GOT3 (cell line): ENCODE results near the gene C2CD4C.
"Not testable (repeated sequence)": the region's sequence is repeated elsewhere in the genome, so short reads cannot be mapped to it uniquely, and the experiment has no call there.

Experiments used
- DNase-seq: peaks from one replicate; lab custom pipeline; 2025; ENCODE audit warnings: mixed read lengths; lab: John Stamatoyannopoulos, UW

C2CD4C gene

GRCh38 chr19:408902-409515 is at the start of gene C2CD4C:
C2CD4C (minus strand) TSS chr19:409147; CDS start chr19:408361, 786 bp downstream.
- no peak for DNase-seq

- no peak for DNase-seq
Observed at GRCh38 chr19:458091-459042, 49.4 kb upstream of the C2CD4C start.

GRCh38 chr19:457636-458035 is 48.7 kb upstream of the C2CD4C start:
- no peak for DNase-seq

- no peak for DNase-seq
Observed at GRCh38 chr19:456547-457110, 47.7 kb upstream of the C2CD4C start.

GRCh38 chr19:455851-456546 is 47.1 kb upstream of the C2CD4C start:
- DNase-seq = no peak

- DNase-seq = no peak
Observed at GRCh38 chr19:455031-455705, 46.2 kb upstream of the C2CD4C start.

- no peak for DNase-seq
Observed at GRCh38 chr19:453606-454005, 44.7 kb upstream of the C2CD4C start.

GRCh38 chr19:452829-453228 is 43.9 kb upstream of the C2CD4C start:
- no peak for DNase-seq

GRCh38 chr19:450912-451481 is 42.0 kb upstream of the C2CD4C start:
- not testable (repeated sequence) for DNase-seq

- no peak for DNase-seq
Observed at GRCh38 chr19:449916-450315, 41.0 kb upstream of the C2CD4C start.

GRCh38 chr19:447816-448560 is 39.0 kb upstream of the C2CD4C start:
- DNase-seq = no peak

GRCh38 chr19:447064-447426 is 38.1 kb upstream of the C2CD4C start:
- no peak for DNase-seq

- no peak for DNase-seq
Observed at GRCh38 chr19:444677-445210, 35.8 kb upstream of the C2CD4C start.

- DNase-seq = no peak
Observed at GRCh38 chr19:443005-443404, 34.1 kb upstream of the C2CD4C start.

GRCh38 chr19:442085-442484 is 33.1 kb upstream of the C2CD4C start:
- DNase-seq = no peak

GRCh38 chr19:441213-441836 is 32.4 kb upstream of the C2CD4C start:
- DNase-seq = no peak

- DNase-seq = no peak
Observed at GRCh38 chr19:440391-441212, 31.7 kb upstream of the C2CD4C start.

GRCh38 chr19:439167-439900 is 30.4 kb upstream of the C2CD4C start:
- DNase-seq = no peak
